ENCODE measurements around the gene IL17RB.

GRCh38 chr3:53800041-53800906 is 46.1 kb upstream of the IL17RB start:
- TF ChIP-seq CTCF (IDR thresholded peaks at IDR 0.05; ENCODE audit: low read depth, low read length, poor library complexity, severe bottlenecking) (no peak), EZH2phosphoT487 (IDR thresholded peaks at IDR 0.05; ENCODE audit: borderline replicate concordance, low read length) (no peak)

All from DOHH2 (cell line).